Stomach (tissue), 4 donors: ENCODE measurements around the gene AATK.

Experiments used
- POLR2AphosphoS5 ChIP-seq, 3 donors: sonication (generic); formaldehyde crosslinking; IDR thresholded peaks; one replicate each; pipeline ENCODE4 v1.6.1; 2016; ENCODE audit warnings: antibody characterized with exemption in 3 of 3
- TF ChIP-seq, protein P1 (sequence below), 7 experiments: fragments of 450-650 bp in 4 of 7; fragments of 200-600 bp in 3 of 7; sonication (generic) in 3 of 7; IDR thresholded peaks; one replicate each; pipeline ENCODE4 v1.5.1; 2016 to 2019; ENCODE audit warnings: antibody characterized with exemption in 7 of 7, control low read depth in 2 of 7, mild to moderate bottlenecking in 1 of 7

- TF ChIP-seq, protein P1, sequence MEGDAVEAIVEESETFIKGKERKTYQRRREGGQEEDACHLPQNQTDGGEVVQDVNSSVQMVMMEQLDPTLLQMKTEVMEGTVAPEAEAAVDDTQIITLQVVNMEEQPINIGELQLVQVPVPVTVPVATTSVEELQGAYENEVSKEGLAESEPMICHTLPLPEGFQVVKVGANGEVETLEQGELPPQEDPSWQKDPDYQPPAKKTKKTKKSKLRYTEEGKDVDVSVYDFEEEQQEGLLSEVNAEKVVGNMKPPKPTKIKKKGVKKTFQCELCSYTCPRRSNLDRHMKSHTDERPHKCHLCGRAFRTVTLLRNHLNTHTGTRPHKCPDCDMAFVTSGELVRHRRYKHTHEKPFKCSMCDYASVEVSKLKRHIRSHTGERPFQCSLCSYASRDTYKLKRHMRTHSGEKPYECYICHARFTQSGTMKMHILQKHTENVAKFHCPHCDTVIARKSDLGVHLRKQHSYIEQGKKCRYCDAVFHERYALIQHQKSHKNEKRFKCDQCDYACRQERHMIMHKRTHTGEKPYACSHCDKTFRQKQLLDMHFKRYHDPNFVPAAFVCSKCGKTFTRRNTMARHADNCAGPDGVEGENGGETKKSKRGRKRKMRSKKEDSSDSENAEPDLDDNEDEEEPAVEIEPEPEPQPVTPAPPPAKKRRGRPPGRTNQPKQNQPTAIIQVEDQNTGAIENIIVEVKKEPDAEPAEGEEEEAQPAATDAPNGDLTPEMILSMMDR (IDR thresholded peaks at IDR 0.05), result no peak
- TF ChIP-seq POLR2AphosphoS5 (IDR thresholded peaks at IDR 0.05), result no peak
These were observed 38.4 kb downstream of the AATK start for GRCh38 chr17:81127526-81128177.
